H1 (cell line): ENCODE results near the gene MAS1. TPM values are rescaled to one million over a fixed set of nuclear protein-coding genes. Genes with fewer than 3 reads are reported as not detected.

Experiments
- CTCF ChIA-PET: fragments of 300-600 bp; sonication (Branson Sonifier 250); formaldehyde crosslinking; loops from one replicate; lab custom pipeline; 2021; ENCODE audit not compliant: partially characterized antibody; lab: Charles Lee
- POLR2A ChIA-PET: fragments of 300-600 bp; sonication (Branson Sonifier 250); formaldehyde crosslinking; loops from one replicate; lab custom pipeline; 2021; ENCODE audit warnings: inconsistent platforms; ENCODE audit not compliant: partially characterized antibody; lab: Charles Lee
- DNase-seq, 2 experiments: peaks; one replicate each; pipeline versions ENCODE4 v3.0.0 to v3.0.0-alpha.2; 2010 to 2022; ENCODE audit warnings: low spot score in 2 of 2, low read depth in 1 of 2, mixed read lengths in 1 of 2
- FAIRE-seq: peaks from 2 replicates; lab custom pipeline; 2011; peaks lifted over from hg19 to GRCh38; lab: Jason Lieb, UNC
- H2AFZ ChIP-seq: 2 replicates; pipeline ENCODE4 v1.8.1; 2012; ENCODE audit warnings: low read length, inconsistent platforms
- H2AK5ac ChIP-seq: 2 replicates; pipeline ENCODE4 v1.6.1; 2013; ENCODE audit warnings: low read depth, low read length
- H2BK120ac ChIP-seq: replicated peaks from 2 replicates; pipeline ENCODE3; 2013; ENCODE audit warnings: low read depth, low read length, inconsistent platforms
- H2BK12ac ChIP-seq: 2 replicates; pipeline ENCODE4 v1.6.1; 2013; ENCODE audit warnings: low read depth, low read length
- H2BK15ac ChIP-seq: 2 replicates; pipeline ENCODE4 v1.6.1; 2013; ENCODE audit warnings: low read length
- H2BK20ac ChIP-seq: 2 replicates; pipeline ENCODE4 v1.6.1; 2013; ENCODE audit warnings: low read length
- H2BK5ac ChIP-seq: 2 replicates; pipeline ENCODE4 v1.6.1; 2013; ENCODE audit warnings: low read depth, low read length
- H3K14ac ChIP-seq: 2 replicates; pipeline ENCODE4 v1.6.1; 2013; ENCODE audit warnings: inconsistent platforms; ENCODE audit not compliant: insufficient read length
- H3K18ac ChIP-seq: 2 replicates; pipeline ENCODE4 v1.6.1; 2013; ENCODE audit warnings: low read length; ENCODE audit errors: extremely low read depth
- H3K23ac ChIP-seq: 2 replicates; pipeline ENCODE4 v1.6.1; 2013; ENCODE audit warnings: inconsistent platforms; ENCODE audit not compliant: insufficient read length
- H3K23me2 ChIP-seq: 2 replicates; pipeline ENCODE4 v1.6.1; 2013; ENCODE audit warnings: low read depth, low read length
- H3K27ac ChIP-seq: 2 replicates; pipeline ENCODE4 v1.6.1; 2011; ENCODE audit warnings: low read depth, low read length, inconsistent platforms
- H3K27me3 ChIP-seq, 4 experiments: replicated peaks in 1 of 4; 1 replicate in 1 of 4; 2 replicates in 3 of 4; pipeline versions ENCODE4 v1.6.1 to v1.8.1; 2011 to 2013; ENCODE audit warnings: low read length in 3 of 4, mild to moderate bottlenecking in 3 of 4, inconsistent platforms in 2 of 4, mixed read lengths in 2 of 4, moderate library complexity in 1 of 4; ENCODE audit not compliant: control insufficient read depth in 3 of 4, insufficient read depth in 3 of 4; ENCODE audit errors: extremely low read depth in 1 of 4
- H3K36me3 ChIP-seq, 4 experiments: 2 replicates each; pipeline versions ENCODE4 v1.6.1 to v1.8.1; 2011 to 2013; ENCODE audit warnings: mild to moderate bottlenecking in 4 of 4, low read length in 3 of 4, moderate library complexity in 2 of 4, control low read depth in 1 of 4, inconsistent platforms in 1 of 4; ENCODE audit not compliant: insufficient read depth in 4 of 4, control insufficient read depth in 2 of 4
- H3K4ac ChIP-seq: replicated peaks from 2 replicates; pipeline ENCODE3; 2013; ENCODE audit warnings: low read length, low read depth, mixed read lengths, inconsistent platforms; ENCODE audit not compliant: insufficient read length
- H3K4me1 ChIP-seq, 4 experiments: replicated peaks in 1 of 4; 1 replicate in 1 of 4; 2 replicates in 3 of 4; pipeline versions ENCODE4 v1.6.1 to v1.8.1; 2011 to 2013; ENCODE audit warnings: low read length in 3 of 4, inconsistent platforms in 2 of 4, mixed read lengths in 1 of 4; ENCODE audit not compliant: insufficient read depth in 4 of 4, control insufficient read depth in 3 of 4
- H3K4me2 ChIP-seq, 2 experiments: 2 replicates each; pipeline versions ENCODE4 v1.6.1 to v1.8.1; 2011 to 2013; ENCODE audit warnings: low read depth in 2 of 2, low read length in 2 of 2, control low read depth in 1 of 2, inconsistent platforms in 1 of 2, mild to moderate bottlenecking in 1 of 2; ENCODE audit not compliant: insufficient read depth in 1 of 2
- H3K4me3 ChIP-seq, 4 experiments: fragments of 200-600, 300-600 bp in 1 of 4; sonication (generic), shearing (Covaris generic), sonication (Bioruptor Twin) in 1 of 4; 2 replicates each; pipeline versions ENCODE4 v1.5.1 to v1.8.1; 2011 to 2016; ENCODE audit warnings: low read length in 4 of 4, low read depth in 3 of 4, control low read depth in 2 of 4, inconsistent platforms in 2 of 4, mild to moderate bottlenecking in 2 of 4, mixed read lengths in 1 of 4, moderate library complexity in 1 of 4; ENCODE audit not compliant: insufficient read depth in 2 of 4; ENCODE audit errors: extremely low read depth in 1 of 4
- H3K56ac ChIP-seq: replicated peaks from 2 replicates; pipeline ENCODE3; 2013; ENCODE audit warnings: low read depth, mild to moderate bottlenecking, mixed read lengths, low read length, inconsistent platforms; ENCODE audit not compliant: insufficient read length
- H3K79me1 ChIP-seq: 2 replicates; pipeline ENCODE4 v1.6.1; 2013; ENCODE audit warnings: low read depth, low read length, control low read depth
- H3K79me2 ChIP-seq, 2 experiments: 2 replicates each; pipeline versions ENCODE4 v1.6.1 to v1.8.1; 2012 to 2013; ENCODE audit warnings: low read length in 2 of 2, mild to moderate bottlenecking in 2 of 2, inconsistent platforms in 1 of 2; ENCODE audit not compliant: insufficient read depth in 2 of 2, control insufficient read depth in 1 of 2
- H3K9ac ChIP-seq, 4 experiments: replicated peaks in 1 of 4; 1 replicate in 1 of 4; 2 replicates in 3 of 4; pipeline versions ENCODE4 v1.6.1 to v1.8.1; 2011 to 2013; ENCODE audit warnings: low read depth in 3 of 4, low read length in 3 of 4, control low read depth in 2 of 4, mild to moderate bottlenecking in 2 of 4, moderate library complexity in 2 of 4, inconsistent platforms in 1 of 4; ENCODE audit errors: extremely low read depth in 1 of 4
- H3K9me3 ChIP-seq, 2 experiments: 2 replicates each; pipeline versions ENCODE4 v1.6.1 to v1.8.1; 2012 to 2013; ENCODE audit warnings: mild to moderate bottlenecking in 2 of 2, moderate library complexity in 2 of 2, control low read depth in 1 of 2, inconsistent platforms in 1 of 2, low read depth in 1 of 2, low read length in 1 of 2, mixed read lengths in 1 of 2; ENCODE audit not compliant: insufficient read depth in 2 of 2
- H4K20me1 ChIP-seq, 2 experiments: replicated peaks in 1 of 2; 2 replicates each; pipeline versions ENCODE3 to v1.8.1; 2011 to 2013; ENCODE audit warnings: inconsistent platforms in 2 of 2, low read length in 2 of 2, mild to moderate bottlenecking in 1 of 2; ENCODE audit not compliant: insufficient read depth in 2 of 2, control insufficient read depth in 1 of 2
- H4K5ac ChIP-seq: 2 replicates; pipeline ENCODE4 v1.6.1; 2013; ENCODE audit warnings: low read length, low read depth, mixed read lengths, inconsistent platforms; ENCODE audit not compliant: insufficient read length
- H4K8ac ChIP-seq: 2 replicates; pipeline ENCODE4 v1.8.0; 2013; ENCODE audit warnings: mild to moderate bottlenecking, moderate library complexity, low read length, inconsistent platforms; ENCODE audit not compliant: insufficient read depth; ENCODE audit errors: extremely low read depth
- H4K91ac ChIP-seq: replicated peaks from 2 replicates; pipeline ENCODE3; 2013; ENCODE audit warnings: low read length, mixed read lengths, inconsistent platforms; ENCODE audit not compliant: insufficient read length
- KDM1A ChIP-seq: fragments of 200-600, 300-600 bp; sonication (generic); IDR thresholded peaks from 2 replicates; pipeline ENCODE4 v1.7.1; 2016; ENCODE audit warnings: mild to moderate bottlenecking, low read length, borderline replicate concordance
- RXRA ChIP-seq: IDR thresholded peaks from 2 replicates; pipeline ENCODE4 v1.6.1; 2011; ENCODE audit warnings: low read depth, mild to moderate bottlenecking, low read length, moderate library complexity; ENCODE audit not compliant: insufficient read depth
- WGBS, 2 experiments: shearing (Covaris generic) in 1 of 2; methylation state at CpG; one replicate each; pipeline versions ENCODE4 v1.1.6 to v1.1.7; 2013 to 2015; ENCODE audit warnings: low lambda C conversion rate in 2 of 2, mixed read lengths in 2 of 2, inconsistent platforms in 1 of 2, low coverage in 1 of 2, missing lambda C conversion rate in 1 of 2; ENCODE audit not compliant: insufficient replicate concordance in 2 of 2, insufficient coverage in 1 of 2, insufficient read length in 1 of 2; ENCODE audit errors: extremely low coverage in 1 of 2, missing lambda C conversion rate in 1 of 2; 5-methylcytosine and 5-hydroxymethylcytosine counted together
- polyA plus RNA-seq, 7 experiments: library from polyadenylated mRNA; depleted of rRNA in 3 of 7; stranded (reverse) in 5 of 7; unstranded in 2 of 7; fragments of >200 nt in 5 of 7; fragments of 200-250 nt in 2 of 7; gene quantifications; 1 replicate in 5 of 7; 2 replicates in 1 of 7; 4 replicates in 1 of 7; pipeline versions ENCODE4 v1.2.1 to v1.2.3, GENCODE V29; 2011 to 2013; ENCODE audit warnings: missing spikeins in 2 of 7, mixed read lengths in 2 of 7
- total RNA-seq: library from RNA; stranded (reverse); fragmentation: NEBNext Ultra II Directional; extraction: Animal tissue kit (Norgen Biotek cat#: 25700); gene quantifications from 2 replicates; pipeline ENCODE4 v1.2.1, GENCODE V29; 2021

The MAS1 gene
- total and polyA plus RNA-seq, 2 of the 8 experiments (the other 6 are each of a cell fraction or from before 2014, with no cell fraction given): 0.02 TPM; not detected in 1

DNA sequence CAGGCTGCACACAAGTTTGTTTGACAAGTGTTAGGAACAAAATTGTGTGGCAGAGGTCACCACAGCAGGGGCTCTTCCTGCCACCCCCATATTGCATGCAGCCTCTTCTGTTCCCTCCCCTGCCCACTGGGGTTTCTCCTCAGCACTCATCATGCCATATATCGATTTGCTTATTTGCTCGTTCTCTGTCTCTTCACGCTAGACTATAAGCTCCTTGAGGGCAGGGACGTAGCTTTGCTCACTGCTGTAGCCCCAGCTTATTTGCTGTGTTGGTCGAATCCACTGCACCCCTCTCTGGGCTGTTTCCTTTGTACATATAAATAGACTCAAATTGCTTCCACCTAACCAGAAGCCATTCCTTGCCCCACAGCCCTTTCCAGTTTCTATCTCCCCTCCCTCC, 19.6 kb downstream of the MAS1 start:
- H2AK5ac ChIP-seq: no peak overlapping the region
- H2BK12ac ChIP-seq: no peak overlapping the region
- no peaks in the 10 kb centered on the region for H3K36me3 ChIP-seq
- no peaks in the 10 kb centered on the region for H3K23me2 ChIP-seq
- H3K4me1 ChIP-seq: no peaks in the 10 kb centered on the region; a peak in 1 of 7 replicates
- no peak overlapping the region for H2BK5ac ChIP-seq
- H3K18ac ChIP-seq: no peak overlapping the region
- H3K14ac ChIP-seq: no peak overlapping the region
- TF ChIP-seq RXRA (no peak), KDM1A (no peak)
- TF ChIP-seq, all 59 proteins: peak for 0
- 85% methylated on average over 5 of the region's 5 CpGs; no CpG with 5 or more reads in 1 of the 2 experiments for WGBS, 2 experiments
- Histone ChIP-seq H3K4ac (no peak overlapping the region), H3K79me2 (no peaks in the 10 kb centered on the region), H3K9ac (no peak overlapping the region), H2AFZ (no peak overlapping the region; the same call in 1 of the 2 replicates), H3K27ac (no peak overlapping the region), H3K23ac (no peak overlapping the region), H2BK120ac (no peak overlapping the region), H4K91ac (no peak overlapping the region), H3K9me3 (no peaks in the 10 kb centered on the region), H4K20me1 (no peaks in the 10 kb centered on the region), H4K5ac (no peak overlapping the region), H3K4me3 (no peak overlapping the region), H4K8ac (no peak overlapping the region), H2BK15ac (no peak overlapping the region), H3K4me2 (no peak overlapping the region), H3K79me1 (no peaks in the 10 kb centered on the region), H2BK20ac (no peak overlapping the region), H3K27me3 (no peaks in the 10 kb centered on the region), H3K56ac (no peak overlapping the region)
- FAIRE-seq: no peak
- no peak for DNase-seq
- ChIA-PET CTCF (no interaction called here), POLR2A (no interaction called here)
